NCI-H2227 (cell line): ENCODE measurements around the gene NPIPA2.
"Not testable (repeated sequence)": the region's sequence is repeated elsewhere in the genome, so short reads cannot be mapped to it uniquely, and the experiment has no call there.

ENCODE experiments used
- DNase-seq: peaks from one replicate; lab custom pipeline; 2025; ENCODE audit not compliant: unreplicated experiment; lab: John Stamatoyannopoulos, UW

NPIPA2 gene

DNA sequence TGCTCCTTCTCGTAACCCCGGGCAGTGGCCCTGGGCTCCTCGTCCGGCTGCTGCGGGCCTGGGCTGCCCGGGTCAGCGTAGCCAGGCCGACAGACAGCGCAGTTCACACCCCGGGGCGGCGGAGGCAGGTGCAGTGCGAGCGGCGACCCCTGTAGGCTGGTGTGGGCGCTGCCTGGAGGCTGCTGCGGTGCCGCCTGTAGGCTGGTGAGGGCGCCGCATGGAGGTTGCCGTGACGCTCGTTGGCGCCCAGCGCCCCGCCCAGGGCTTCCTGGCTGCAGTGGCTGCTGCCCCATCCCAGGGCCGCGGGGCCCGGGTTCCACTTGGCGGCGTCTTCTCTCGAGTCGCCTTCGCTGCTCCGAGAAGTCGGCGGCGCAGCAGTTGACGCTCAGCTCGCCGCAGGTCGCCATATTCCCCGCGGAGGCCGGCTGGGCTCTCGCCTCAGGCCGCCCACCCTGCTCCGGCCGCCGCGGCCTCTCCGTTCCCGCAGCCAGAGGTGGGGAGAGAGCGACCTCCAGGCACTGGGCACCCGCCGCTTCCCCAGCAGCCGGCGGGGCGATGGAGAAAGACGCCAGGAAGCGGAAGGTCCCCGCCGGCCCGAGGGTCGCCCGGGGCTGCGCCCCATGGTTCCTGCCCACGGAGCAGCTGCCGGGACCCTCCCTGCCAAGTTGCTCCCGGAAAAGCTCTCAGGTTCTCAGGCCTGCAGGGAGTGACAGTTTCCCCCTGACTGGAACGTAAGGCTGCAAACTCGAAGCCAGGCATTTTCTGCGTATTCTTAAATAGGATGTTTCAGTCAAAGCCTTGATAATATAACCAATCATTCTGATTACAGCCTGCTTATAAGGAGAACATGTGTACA lies at the start of gene NPIPA2:
NPIPA2 (plus strand) TSS at position 261 of the 856 bp plus-strand sequence. CDS start 5,533 bp downstream, outside the sequence.
- DNase-seq, result not testable (repeated sequence)

DNA sequence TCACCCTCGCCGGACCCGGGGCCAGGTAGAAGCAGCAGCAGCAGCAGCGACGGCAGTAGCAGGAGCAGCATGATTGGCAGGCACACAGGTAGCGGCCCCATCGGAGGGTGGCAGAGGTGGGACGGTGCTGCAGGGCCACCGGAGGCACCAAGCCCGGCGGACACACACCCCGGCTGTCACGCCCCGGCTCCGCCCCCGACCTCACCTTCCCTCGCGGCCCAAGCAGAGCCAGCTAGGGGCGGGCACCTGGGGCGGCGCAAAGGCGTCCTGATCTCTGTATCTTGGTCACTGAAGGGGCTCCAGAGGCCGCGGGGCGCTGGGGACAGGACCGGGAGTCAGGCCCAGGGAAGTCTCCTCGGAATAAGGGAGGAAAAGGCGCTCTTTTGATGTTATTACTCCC lies 48.2 kb upstream of the NPIPA2 start, which contains the start of gene PLA2G10:
PLA2G10 (minus strand) TSS at position 180 of the 400 bp plus-strand sequence; CDS start at position 101, 79 bp downstream.
- not testable (repeated sequence) for DNase-seq

DNA sequence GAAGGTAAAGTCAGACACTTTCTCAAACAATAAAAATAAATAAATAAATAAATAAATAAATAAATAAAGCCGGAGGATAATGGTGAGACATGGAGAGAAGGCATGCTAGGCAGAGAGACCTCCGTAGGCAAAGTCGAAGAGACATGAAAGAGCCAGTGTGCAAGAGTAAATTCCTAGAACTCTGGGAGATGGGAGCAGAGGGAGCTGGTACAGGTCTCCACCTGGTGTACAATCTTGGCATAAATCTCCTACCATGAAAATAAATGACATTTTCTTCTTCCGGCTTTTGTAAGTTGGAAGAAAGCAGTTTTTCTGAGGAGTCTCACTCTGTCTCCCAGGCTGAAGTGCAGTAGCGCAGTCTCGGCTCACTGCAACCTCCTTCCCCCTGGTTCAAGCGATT lies 40.5 kb upstream of the NPIPA2 start:
- not testable (repeated sequence) for DNase-seq

DNA sequence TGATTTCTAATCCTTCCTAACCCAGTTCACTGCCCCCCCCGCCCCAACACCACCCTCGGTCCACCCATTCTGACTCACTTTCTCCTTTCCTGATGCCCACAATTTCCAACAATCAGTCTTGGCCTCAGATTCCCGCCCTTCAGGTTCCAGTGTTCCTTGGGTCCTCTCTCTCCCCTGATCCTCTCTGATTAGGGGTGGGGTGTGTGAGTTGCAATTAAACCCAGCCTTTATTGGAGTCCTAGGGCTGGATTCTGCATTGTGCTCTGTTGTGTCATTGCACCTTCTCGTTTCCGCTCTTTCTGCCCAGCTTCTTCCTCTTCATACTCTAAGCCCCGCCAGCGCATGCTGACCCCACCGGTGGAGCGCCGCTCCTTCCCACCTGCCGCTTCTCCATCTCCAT lies 39.7 kb upstream of the NPIPA2 start:
- not testable (repeated sequence) for DNase-seq

DNA sequence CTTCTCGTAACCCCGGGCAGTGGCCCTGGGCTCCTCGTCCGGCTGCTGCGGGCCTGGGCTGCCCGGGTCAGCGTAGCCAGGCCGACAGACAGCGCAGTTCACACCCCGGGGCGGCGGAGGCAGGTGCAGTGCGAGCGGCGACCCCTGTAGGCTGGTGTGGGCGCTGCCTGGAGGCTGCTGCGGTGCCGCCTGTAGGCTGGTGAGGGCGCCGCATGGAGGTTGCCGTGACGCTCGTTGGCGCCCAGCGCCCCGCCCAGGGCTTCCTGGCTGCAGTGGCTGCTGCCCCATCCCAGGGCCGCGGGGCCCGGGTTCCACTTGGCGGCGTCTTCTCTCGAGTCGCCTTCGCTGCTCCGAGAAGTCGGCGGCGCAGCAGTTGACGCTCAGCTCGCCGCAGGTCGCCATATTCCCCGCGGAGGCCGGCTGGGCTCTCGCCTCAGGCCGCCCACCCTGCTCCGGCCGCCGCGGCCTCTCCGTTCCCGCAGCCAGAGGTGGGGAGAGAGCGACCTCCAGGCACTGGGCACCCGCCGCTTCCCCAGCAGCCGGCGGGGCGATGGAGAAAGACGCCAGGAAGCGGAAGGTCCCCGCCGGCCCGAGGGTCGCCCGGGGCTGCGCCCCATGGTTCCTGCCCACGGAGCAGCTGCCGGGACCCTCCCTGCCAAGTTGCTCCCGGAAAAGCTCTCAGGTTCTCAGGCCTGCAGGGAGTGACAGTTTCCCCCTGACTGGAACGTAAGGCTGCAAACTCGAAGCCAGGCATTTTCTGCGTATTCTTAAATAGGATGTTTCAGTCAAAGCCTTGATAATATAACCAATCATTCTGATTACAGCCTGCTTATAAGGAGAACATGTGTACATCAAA lies 38.9 kb upstream of the NPIPA2 start, which contains the start of gene NPIPA3:
NPIPA3 (plus strand) TSS at position 256 of the 856 bp plus-strand sequence. CDS start 5,533 bp downstream, outside the sequence.
- not testable (repeated sequence) for DNase-seq

DNA sequence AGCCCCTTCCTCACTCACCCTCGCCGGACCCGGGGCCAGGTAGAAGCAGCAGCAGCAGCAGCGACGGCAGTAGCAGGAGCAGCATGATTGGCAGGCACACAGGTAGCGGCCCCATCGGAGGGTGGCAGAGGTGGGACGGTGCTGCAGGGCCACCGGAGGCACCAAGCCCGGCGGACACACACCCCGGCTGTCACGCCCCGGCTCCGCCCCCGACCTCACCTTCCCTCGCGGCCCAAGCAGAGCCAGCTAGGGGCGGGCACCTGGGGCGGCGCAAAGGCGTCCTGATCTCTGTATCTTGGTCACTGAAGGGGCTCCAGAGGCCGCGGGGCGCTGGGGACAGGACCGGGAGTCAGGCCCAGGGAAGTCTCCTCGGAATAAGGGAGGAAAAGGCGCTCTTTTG lies 9.1 kb upstream of the NPIPA2 start:
- DNase-seq, result not testable (repeated sequence)

DNA sequence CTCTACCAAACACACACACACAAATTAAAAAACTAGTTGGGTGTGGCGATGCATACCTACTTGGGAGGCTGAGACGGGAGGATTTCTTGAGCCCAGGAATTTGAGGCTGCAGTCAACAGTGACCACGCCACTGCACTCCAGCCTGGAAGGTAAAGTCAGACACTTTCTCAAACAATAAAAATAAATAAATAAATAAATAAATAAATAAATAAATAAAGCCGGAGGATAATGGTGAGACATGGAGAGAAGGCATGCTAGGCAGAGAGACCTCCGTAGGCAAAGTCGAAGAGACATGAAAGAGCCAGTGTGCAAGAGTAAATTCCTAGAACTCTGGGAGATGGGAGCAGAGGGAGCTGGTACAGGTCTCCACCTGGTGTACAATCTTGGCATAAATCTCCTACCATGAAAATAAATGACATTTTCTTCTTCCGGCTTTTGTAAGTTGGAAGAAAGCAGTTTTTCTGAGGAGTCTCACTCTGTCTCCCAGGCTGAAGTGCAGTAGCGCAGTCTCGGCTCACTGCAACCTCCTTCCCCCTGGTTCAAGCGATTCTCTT lies 1.4 kb upstream of the NPIPA2 start:
- not testable (repeated sequence) for DNase-seq

DNA sequence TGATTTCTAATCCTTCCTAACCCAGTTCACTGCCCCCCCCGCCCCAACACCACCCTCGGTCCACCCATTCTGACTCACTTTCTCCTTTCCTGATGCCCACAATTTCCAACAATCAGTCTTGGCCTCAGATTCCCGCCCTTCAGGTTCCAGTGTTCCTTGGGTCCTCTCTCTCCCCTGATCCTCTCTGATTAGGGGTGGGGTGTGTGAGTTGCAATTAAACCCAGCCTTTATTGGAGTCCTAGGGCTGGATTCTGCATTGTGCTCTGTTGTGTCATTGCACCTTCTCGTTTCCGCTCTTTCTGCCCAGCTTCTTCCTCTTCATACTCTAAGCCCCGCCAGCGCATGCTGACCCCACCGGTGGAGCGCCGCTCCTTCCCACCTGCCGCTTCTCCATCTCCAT lies 539 bp upstream of the NPIPA2 start:
- not testable (repeated sequence) for DNase-seq

DNA sequence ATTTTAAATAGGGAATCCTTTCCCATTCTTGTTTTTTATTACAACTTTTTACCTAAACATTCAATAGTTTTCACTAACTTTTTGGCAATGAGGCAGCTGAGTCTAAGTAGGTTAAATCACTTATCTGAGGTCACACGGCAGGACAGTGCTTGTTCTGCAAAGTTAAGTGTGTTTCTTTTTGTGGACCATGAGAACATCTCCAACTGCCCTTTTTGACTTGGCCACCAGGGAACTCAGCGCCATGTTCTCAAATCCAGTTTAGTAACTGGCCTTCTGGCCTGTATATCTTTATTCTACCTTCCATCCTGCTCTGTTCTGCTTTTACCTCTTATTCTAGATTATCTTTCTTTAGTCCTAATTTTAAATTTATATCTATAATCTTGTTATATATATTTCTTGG lies 31.3 kb downstream of the NPIPA2 start:
- not testable (repeated sequence) for DNase-seq

DNA sequence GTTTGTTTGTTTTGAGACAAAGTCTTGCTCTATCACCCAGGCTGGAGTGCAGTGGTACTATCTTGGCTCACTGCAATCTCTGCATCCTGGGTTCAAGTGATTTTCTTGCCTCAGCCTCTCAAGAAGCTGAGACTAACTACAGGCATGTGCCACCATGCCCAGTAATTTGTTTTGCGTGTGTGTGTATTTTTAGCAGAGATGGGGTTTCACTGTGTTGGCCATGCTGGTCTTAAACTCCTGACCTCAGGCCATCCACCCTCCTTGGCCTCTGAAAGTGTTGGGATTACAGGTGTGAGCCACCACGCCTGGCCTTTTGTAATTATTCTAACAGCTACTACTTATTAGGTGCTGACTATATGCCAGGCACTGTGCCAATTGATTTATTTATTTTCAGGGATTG lies 33.3 kb downstream of the NPIPA2 start:
- DNase-seq, result not testable (repeated sequence)

DNA sequence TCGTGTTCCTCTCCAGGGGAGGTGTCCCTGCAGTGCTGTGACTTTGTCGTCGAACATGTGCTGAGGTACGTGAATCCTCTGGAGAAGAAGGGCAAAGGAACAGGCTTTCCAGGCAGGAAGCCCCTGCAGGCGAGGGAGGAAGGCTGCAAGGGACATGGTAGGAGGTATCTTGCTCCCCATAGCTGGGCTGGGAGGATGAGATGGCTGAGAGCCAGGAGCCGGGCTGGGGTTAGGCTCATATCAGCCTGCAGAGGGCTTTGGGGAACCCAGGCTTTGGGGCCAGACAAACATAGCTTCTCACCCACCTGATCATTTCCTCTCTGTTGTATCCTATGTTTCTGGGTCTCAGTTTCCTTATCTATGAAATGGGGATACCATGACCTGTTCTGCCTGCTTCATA lies 34.4 kb downstream of the NPIPA2 start:
- DNase-seq, result not testable (repeated sequence)

DNA sequence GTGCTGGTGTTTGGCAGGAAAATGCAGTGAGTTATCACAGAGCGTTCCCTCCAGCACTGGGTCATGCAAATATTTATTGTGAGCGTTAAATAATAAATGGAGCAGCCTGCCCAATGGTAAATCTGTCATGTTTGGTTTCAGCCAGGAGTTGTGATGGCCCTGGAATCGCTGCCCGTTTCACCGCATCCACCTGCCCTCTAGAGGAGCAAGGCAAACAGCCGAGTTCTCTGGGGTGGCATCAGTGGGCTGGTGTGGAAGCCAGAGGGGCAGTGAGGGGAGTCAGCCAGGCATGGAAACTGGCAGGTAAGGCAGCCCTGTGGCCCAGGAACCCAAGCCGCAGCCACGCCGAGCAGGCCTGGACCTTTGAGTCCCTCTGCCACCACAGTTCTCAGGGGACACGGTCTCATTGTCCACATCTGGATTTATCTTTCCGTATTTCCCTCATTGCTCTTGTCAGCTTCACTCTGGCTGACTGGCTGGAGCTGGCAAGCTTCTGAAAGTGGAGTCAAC lies 37.1 kb downstream of the NPIPA2 start:
- not testable (repeated sequence) for DNase-seq

DNA sequence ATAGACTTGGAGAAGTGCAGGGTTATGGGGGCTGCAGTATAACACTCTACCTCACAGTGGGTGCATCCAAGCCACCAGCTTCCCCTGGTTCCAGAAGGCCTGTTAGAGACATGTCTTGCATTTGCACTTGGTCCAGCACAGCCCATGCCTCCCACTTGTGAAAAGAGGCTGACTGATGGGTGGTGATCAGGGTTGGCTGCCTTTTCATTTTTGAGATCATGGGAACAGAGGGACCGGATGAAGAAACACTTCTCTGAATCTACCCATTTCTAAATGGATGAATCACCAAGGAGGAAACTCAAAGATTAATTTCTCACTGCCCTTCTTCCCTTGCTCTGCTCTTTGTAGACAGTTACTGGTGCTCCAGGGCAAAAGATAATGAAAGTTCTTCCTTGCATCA lies 43.8 kb downstream of the NPIPA2 start:
- not testable (repeated sequence) for DNase-seq

DNA sequence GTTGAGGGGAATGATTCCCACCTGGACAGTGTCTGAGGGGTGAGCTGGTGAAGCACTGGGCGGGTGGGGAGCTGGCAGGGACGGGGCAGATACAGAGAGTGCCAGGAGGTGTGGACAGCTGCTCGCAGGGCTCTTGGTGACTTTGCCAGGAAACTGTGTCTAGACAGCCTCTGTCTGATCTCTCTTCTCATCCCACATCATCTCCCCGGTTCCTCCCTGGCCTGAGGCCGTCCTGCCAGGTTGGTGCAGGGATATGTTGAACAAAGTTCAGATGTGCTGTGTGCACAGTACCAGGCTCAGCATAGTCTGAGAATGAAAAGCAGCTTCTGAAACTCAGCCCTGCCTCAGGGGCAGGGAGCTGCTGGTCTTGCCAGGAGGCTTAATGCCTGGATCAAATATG lies 47.2 kb downstream of the NPIPA2 start:
- not testable (repeated sequence) for DNase-seq

DNA sequence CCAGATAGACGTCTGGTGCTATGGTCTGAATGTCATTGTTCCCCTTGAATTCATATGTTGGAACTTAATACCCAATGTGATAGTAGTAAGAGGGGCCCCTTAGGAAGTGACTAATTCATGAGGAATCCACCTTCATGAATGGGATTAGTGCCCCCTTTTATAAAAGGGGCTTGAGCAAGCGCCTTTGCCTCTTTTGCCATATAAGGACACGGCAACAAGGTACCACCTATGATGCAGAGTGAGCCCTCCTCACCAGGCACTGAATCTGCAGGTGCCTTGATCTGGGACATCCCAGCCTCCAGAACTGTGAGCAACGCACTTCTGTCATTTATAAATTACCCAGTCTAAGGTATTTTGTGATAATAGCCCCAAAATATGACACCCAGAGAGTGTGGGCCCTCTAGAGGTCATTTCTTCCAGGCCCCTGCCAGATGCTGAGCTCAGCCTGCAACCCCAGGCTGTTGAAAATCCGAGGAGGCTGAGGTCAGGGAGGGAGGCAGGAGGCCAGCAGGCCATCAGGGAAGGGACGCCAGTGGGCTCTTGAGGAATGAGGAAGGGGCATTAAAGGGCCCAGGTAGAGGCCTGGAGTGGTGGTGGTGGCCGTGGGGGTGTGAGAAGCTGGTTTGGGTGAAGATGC lies 48.1 kb downstream of the NPIPA2 start:
- not testable (repeated sequence) for DNase-seq

DNA sequence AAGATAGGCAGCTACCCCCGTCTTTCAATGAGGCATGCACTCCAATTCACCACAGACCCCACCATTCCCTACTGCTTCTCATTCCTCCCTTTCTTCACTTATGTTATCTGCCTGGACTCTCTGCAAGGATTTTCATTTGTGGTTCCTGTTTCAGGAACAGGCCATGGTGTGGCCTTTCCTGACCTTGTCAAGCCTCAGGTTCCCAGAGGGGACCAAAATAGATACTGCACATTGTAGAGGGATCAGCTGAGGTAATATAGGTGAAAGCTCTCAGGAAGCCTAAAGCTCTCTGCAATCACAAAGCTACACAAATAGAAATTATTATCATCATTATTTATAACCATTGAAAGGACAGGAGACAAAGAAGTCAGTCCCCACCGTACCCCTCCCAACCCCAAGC lies 50.6 kb downstream of the NPIPA2 start:
- DNase-seq, result not testable (repeated sequence)

DNA sequence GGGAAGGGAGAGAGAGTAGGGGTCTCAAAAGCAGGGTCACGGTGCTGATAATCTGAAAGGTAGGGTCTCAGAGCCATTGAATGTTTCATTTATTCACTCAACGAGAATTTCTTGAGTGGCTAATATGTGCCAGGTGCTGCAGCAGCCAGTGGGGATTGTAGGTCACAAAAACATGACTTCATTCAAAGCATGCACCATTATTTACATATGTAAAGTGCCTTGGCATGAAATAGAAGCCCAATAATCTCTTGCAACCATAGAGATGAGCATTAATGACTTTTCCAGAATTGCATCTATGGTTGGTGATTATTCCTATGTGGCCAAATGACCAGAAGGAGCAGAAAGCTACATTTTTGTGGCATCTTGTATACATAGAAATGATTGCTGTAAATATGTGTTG lies 55.2 kb downstream of the NPIPA2 start:
- not testable (repeated sequence) for DNase-seq

DNA sequence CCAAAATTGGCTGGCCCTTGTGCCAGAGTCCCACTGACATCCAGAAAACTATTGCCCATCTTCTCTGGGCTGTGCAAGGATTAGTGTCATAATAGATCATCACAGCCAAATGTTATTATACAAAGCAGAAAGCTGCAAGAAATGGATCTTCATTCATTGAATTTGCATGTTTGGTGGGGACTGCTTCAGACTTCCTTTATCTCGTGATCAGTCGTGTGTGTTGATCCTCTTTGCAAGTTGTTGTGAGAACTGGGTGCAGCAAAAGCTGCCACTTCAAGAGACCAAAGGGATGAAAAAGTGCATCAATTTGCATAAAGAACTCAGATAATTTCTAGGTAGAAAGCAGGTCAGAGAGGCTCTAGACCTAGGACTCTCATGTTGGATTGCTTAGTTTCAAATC lies 61.2 kb downstream of the NPIPA2 start:
- not testable (repeated sequence) for DNase-seq

DNA sequence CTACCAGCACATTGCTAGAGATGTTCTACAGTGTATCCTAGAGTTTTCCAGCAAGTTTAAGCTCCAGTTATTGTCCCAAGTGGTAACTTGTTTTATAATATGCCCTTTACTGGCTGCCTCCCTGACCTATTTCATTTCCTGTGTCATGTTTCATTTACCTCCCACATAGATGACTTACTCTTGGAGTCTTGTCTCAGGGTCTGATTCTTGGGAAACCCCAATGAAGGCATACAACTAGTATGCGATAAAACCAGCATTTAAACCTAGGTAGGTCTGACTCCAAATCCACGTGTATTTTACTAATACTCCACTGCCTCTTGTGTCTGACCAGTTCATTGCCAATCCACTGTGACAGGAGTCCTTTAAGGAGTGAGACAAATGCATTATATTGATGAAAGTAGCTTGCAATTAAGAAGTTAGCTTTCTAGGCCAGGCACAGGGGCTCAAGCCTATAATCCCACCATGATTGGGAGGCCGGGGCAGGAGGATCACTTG lies 64.9 kb downstream of the NPIPA2 start:
- not testable (repeated sequence) for DNase-seq

DNA sequence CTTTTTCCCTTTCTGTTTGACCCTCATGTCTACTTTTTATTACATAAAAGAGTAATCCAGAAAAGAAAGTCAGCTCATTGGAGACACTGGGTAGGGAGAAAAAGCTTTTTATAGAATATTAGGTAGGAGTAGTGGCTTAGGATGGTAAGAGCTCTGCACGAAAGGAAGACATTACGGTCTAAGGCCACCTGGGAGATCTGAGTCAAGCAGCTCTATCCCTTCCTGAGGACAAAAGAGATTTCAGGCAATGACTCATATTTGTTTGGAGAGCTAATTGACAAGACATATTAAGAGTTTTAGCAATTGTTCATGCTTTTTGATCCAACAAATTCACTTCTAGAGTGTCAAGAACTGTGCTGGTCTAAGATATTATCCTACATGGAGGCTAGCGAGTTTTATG lies 71.6 kb downstream of the NPIPA2 start:
- DNase-seq, result not testable (repeated sequence)
